Immature natural killer cell (primary cell): ENCODE results near the gene ANKHD1. TPM values are rescaled to one million over a fixed set of nuclear protein-coding genes. Genes with fewer than 3 reads are reported as not detected.
"Not testable (repeated sequence)": the region's sequence is repeated elsewhere in the genome, so short reads cannot be mapped to it uniquely, and the experiment has no call there.

Experiments
- DNase-seq, 3 donors: peaks; one replicate each; pipeline ENCODE4 v3.0.0; 2022; ENCODE audit warnings: mixed read lengths in 1 of 3
- H3K27ac Mint-ChIP-seq, 6 donors: one replicate each; pipeline ENCODE4 v1.8.0; 2020; ENCODE audit warnings: mixed read lengths in 6 of 6, mild to moderate bottlenecking in 5 of 6, inconsistent platforms in 4 of 6, moderate library complexity in 3 of 6
- H3K27me3 Mint-ChIP-seq, 3 donors: one replicate each; pipeline ENCODE4 v1.8.0; 2020 to 2021; ENCODE audit warnings: low read depth in 3 of 3, mild to moderate bottlenecking in 3 of 3, mixed read lengths in 3 of 3, moderate library complexity in 3 of 3, inconsistent platforms in 1 of 3
- H3K36me3 Mint-ChIP-seq, 3 donors: one replicate each; pipeline ENCODE4 v1.8.0; 2020; ENCODE audit warnings: mixed read lengths in 3 of 3, inconsistent platforms in 2 of 3, mild to moderate bottlenecking in 2 of 3
- H3K4me1 Mint-ChIP-seq, 2 donors: one replicate each; pipeline ENCODE4 v1.8.0; 2020; ENCODE audit warnings: inconsistent platforms in 2 of 2, mild to moderate bottlenecking in 2 of 2, mixed read lengths in 2 of 2, moderate library complexity in 1 of 2
- H3K4me3 Mint-ChIP-seq, 5 donors: one replicate each; pipeline ENCODE4 v1.8.0; 2020; ENCODE audit warnings: mild to moderate bottlenecking in 5 of 5, mixed read lengths in 5 of 5, inconsistent platforms in 3 of 5, moderate library complexity in 3 of 5
- H3K9me3 Mint-ChIP-seq, 6 donors: one replicate each; pipeline ENCODE4 v1.8.0; 2020; ENCODE audit warnings: mild to moderate bottlenecking in 6 of 6, mixed read lengths in 6 of 6, inconsistent platforms in 4 of 6, moderate library complexity in 3 of 6
- polyA plus RNA-seq, 3 donors: library from polyadenylated mRNA; unstranded; fragments of 300-500 nt; fragmentation: Illumina TruSeq; gene quantifications; one replicate each; pipeline ENCODE4 v1.2.3, GENCODE V29; 2021

ANKHD1 gene
- polyA plus RNA-seq, 3 donors from 2014 or later, result 37.0 to 86.1 (median 62.7) TPM

DNA sequence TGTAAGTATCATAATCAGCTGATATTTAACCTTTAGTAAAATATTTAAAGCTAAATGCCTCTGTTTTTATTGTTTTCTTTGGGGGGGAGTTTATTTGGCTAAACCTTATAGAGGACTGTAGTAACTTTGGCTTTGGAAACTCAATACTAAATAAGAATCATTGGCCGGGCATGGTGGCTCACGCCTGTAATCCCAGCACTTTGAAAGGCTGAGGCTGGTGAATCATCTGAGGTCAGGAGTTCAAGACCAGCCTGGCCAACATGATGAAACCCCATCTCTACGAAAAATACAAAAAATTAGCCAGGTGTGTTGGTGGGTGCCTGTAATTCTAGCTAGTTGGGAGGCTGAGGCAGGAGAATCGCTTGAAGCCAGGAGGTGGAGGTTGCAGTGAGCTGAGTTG is 86.5 kb downstream of the ANKHD1 start:
- H3K36me3 Mint-ChIP-seq, result peaks cover 11 to 27% (median 17%) of the 10 kb centered on the region in 3 donors
- H3K4me1 Mint-ChIP-seq, DNase-seq, H3K9me3 Mint-ChIP-seq, H3K27me3 Mint-ChIP-seq, H3K27ac Mint-ChIP-seq, H3K4me3 Mint-ChIP-seq: not testable (repeated sequence)

DNA sequence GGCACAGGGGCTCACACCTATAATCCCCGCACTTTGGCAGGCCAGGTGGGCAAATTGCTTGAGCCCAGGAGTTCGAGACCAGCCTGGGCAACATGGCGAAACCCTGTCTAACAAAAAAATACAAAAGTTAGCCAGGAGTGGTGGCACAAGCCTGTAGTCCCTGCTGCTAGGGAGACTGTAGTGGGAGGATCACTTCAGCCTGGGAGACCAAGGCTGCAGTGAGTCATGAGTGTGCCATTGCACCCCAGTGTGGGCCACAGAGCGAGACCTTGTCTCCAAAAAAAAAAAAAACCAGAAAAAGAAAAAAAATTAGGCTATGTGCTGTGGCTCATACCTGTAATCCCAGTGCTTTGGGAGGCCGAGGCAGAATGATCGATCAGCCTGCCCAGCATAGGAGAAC is 87.3 kb downstream of the ANKHD1 start:
- H3K4me3 Mint-ChIP-seq, result no peak overlapping the region
- no peaks in the 10 kb centered on the region for H3K9me3 Mint-ChIP-seq
- no peaks in the 10 kb centered on the region for H3K4me1 Mint-ChIP-seq
- H3K27me3 Mint-ChIP-seq, result peaks cover 0 to 2% (median 0%) of the 10 kb centered on the region in 3 donors
- DNase-seq, result no peak
- H3K36me3 Mint-ChIP-seq, result peaks cover 11 to 32% (median 17%) of the 10 kb centered on the region in 3 donors
- no peak overlapping the region for H3K27ac Mint-ChIP-seq

- no peak overlapping the region for H3K27ac Mint-ChIP-seq
- H3K27me3 Mint-ChIP-seq, result peaks cover 0 to 2% (median 0%) of the 10 kb centered on the region in 3 donors
- H3K4me3 Mint-ChIP-seq, result no peak overlapping the region
- DNase-seq, result no peak
- no peaks in the 10 kb centered on the region for H3K9me3 Mint-ChIP-seq
- peaks cover 11 to 30% (median 19%) of the 10 kb centered on the region in 3 donors for H3K36me3 Mint-ChIP-seq
- peaks cover 0 to 22% of the 10 kb centered on the region in 2 donors for H3K4me1 Mint-ChIP-seq
These were observed 96.3 kb downstream of the ANKHD1 start for GRCh38 chr5:140497897-140498296.

GRCh38 chr5:140498591-140498990 is 97.0 kb downstream of the ANKHD1 start:
- Mint-ChIP-seq H3K27ac (no peak overlapping the region), H3K4me1 (peaks cover 0 to 22% of the 10 kb centered on the region in 2 donors), H3K4me3 (no peak overlapping the region), H3K9me3 (no peaks in the 10 kb centered on the region), H3K27me3 (peaks cover 0 to 2% (median 0%) of the 10 kb centered on the region in 3 donors), H3K36me3 (peaks cover 11 to 26% (median 19%) of the 10 kb centered on the region in 3 donors)
- no peak for DNase-seq

GRCh38 chr5:140502834-140503233 is 101.2 kb downstream of the ANKHD1 start:
- Mint-ChIP-seq H3K27me3 (no peaks in the 10 kb centered on the region), H3K4me3 (no peak overlapping the region), H3K9me3 (no peaks in the 10 kb centered on the region), H3K36me3 (peaks cover 13 to 28% (median 15%) of the 10 kb centered on the region in 3 donors), H3K27ac (no peak overlapping the region), H3K4me1 (peaks cover 0 to 11% of the 10 kb centered on the region in 2 donors)
- no peak for DNase-seq

- no peak overlapping the region for H3K27ac Mint-ChIP-seq
- H3K4me1 Mint-ChIP-seq, result no peaks in the 10 kb centered on the region
- no peaks in the 10 kb centered on the region for H3K9me3 Mint-ChIP-seq
- no peak for DNase-seq
- H3K36me3 Mint-ChIP-seq, result peaks cover 17 to 49% (median 37%) of the 10 kb centered on the region in 3 donors
- H3K27me3 Mint-ChIP-seq, result no peaks in the 10 kb centered on the region
- H3K4me3 Mint-ChIP-seq, result no peak overlapping the region
These were observed 108.3 kb downstream of the ANKHD1 start for GRCh38 chr5:140509898-140510297.

DNA sequence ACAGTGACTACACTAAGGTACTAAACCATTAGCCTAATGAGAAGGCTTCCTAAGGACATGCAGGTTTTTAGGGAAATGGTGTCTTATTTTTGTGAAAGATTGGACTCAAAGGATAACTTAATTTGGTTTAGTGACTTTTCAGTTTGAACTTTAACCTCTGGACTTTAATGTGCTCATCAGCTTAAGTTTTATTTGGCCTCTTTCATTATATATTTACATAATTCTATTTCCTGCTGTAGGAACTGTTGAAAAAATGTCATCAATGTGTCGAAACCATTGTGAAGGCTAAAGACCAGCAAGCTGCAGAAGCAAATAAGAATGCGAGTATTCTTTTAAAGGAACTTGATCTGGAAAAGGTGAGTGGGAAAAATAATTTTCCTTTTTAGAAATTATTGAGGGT is 111.5 kb downstream of the ANKHD1 start:
- peaks cover 12 to 40% (median 23%) of the 10 kb centered on the region in 3 donors for H3K36me3 Mint-ChIP-seq
- no peak for DNase-seq
- no peaks in the 10 kb centered on the region for H3K4me1 Mint-ChIP-seq
- no peaks in the 10 kb centered on the region for H3K9me3 Mint-ChIP-seq
- H3K27ac Mint-ChIP-seq, result no peak overlapping the region
- no peaks in the 10 kb centered on the region for H3K27me3 Mint-ChIP-seq
- H3K4me3 Mint-ChIP-seq, result no peak overlapping the region

DNA sequence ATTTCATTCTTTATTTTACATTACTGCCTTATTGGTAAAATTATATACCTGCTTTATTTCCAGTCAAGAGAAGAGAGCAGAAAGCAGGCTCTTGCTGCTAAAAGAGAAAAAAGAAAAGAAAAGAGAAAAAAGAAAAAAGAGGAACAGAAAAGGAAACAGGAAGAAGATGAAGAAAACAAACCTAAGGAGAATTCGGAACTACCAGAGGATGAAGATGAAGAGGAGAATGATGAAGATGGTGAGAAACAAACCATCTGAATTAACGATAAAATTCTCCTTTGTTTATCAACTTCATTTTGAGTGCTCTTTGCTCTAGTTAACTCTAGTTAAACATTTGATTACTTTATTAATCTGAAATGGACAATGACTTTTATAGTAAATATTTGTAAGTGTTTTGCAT is 122.4 kb downstream of the ANKHD1 start:
- Mint-ChIP-seq H3K9me3 (peaks cover 0 to 2% (median 0%) of the 10 kb centered on the region in 6 donors), H3K27ac (peak overlapping the region in 2 of 6 donors; percentile 14 to 32), H3K27me3 (peaks cover 0 to 2% (median 0%) of the 10 kb centered on the region in 3 donors), H3K36me3 (peaks cover 8 to 28% (median 9%) of the 10 kb centered on the region in 3 donors), H3K4me1 (no peaks in the 10 kb centered on the region), H3K4me3 (no peak overlapping the region)
- no peak for DNase-seq

DNA sequence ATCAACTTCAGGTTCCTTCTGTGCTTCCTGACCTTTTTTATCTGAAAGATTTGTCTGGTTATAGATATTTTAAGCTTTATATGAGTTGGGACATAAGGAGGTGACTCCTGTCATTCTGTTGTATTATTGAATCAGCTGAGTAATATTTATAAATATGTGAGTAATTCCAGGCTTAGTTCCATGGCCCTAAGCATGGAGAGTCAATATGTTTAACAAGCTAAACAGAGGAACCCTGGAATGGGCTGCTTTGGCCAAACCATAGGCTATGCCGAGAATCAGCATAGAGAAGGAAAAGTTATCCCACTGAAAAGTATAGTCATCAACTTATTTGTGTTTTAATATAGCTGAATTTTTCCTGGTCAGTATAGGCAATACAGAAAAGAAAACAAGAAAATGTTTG is 138.6 kb downstream of the ANKHD1 start:
- Mint-ChIP-seq H3K4me3 (no peak overlapping the region), H3K9me3 (no peaks in the 10 kb centered on the region), H3K27ac (peak overlapping the region in 1 of 6 donors; percentile 50), H3K27me3 (no peaks in the 10 kb centered on the region), H3K36me3 (peaks cover 23 to 41% (median 28%) of the 10 kb centered on the region in 3 donors), H3K4me1 (peaks cover 0 to 2% of the 10 kb centered on the region in 2 donors)
- DNase-seq, result no peak

DNA sequence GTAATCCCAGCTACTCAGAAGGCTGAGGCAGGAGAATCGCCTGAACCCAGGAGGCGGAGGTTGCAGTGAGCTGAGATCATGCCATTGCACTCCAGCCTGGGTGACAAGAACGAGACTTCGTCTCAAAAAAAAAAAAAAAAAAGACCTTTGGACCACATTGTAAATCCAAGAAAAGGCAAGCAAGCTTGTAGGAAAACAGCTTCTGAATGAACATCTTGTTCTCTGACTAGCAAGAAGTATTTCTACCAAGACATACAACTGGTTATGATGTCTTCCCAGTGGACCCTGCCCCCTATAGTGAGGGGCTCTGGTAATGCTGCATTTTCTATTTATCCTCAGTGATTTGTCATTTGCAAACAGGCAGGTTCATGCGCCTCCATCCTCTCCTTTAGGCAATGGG is 141.3 kb downstream of the ANKHD1 start:
- H3K9me3 Mint-ChIP-seq, result no peaks in the 10 kb centered on the region
- no peak overlapping the region for H3K27ac Mint-ChIP-seq
- DNase-seq, result no peak
- peaks cover 10 to 12% of the 10 kb centered on the region in 2 donors for H3K4me1 Mint-ChIP-seq
- H3K4me3 Mint-ChIP-seq, result no peak overlapping the region
- peaks cover 19 to 32% (median 28%) of the 10 kb centered on the region in 3 donors for H3K36me3 Mint-ChIP-seq
- H3K27me3 Mint-ChIP-seq, result peaks cover 3 to 9% (median 7%) of the 10 kb centered on the region in 3 donors

DNA sequence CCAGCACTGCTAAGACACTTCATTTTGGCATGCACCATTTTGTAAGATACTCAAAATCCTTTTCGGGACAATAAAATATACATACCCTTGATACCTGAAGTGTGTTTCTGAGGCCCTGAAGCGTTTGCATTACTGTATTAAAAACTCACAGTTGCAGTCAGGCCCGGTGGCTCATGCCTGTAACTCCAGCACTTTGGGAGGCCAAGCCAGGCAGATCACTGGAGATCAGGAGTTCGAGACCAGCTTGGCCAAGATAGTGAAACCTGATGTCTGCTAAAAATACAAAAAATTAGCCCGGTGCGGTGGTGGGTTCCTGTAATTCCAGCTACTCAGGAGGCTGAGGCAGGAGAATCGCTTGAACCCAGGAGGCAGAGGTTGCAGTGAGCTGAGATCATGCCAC is 143.4 kb downstream of the ANKHD1 start:
- Mint-ChIP-seq H3K4me1 (peaks cover 28 to 29% of the 10 kb centered on the region in 2 donors), H3K4me3 (no peak overlapping the region), H3K36me3 (peaks cover 15 to 24% (median 21%) of the 10 kb centered on the region in 3 donors), H3K27me3 (peaks cover 3 to 19% (median 15%) of the 10 kb centered on the region in 3 donors), H3K27ac (peak overlapping the region in 3 of 6 donors; percentile 2 to 63 (median 40)), H3K9me3 (no peaks in the 10 kb centered on the region)
- no peak for DNase-seq

- Mint-ChIP-seq H3K27me3 (peaks cover 3 to 19% (median 15%) of the 10 kb centered on the region in 3 donors), H3K27ac (peak overlapping the region in 5 of 6 donors; percentile 74 to 95 (median 92)), H3K4me3 (no peak overlapping the region), H3K36me3 (peaks cover 15 to 24% (median 23%) of the 10 kb centered on the region in 3 donors), H3K9me3 (no peaks in the 10 kb centered on the region), H3K4me1 (peaks cover 31 to 32% of the 10 kb centered on the region in 2 donors)
- no peak for DNase-seq
These were observed 144.0 kb downstream of the ANKHD1 start for GRCh38 chr5:140545606-140546005.

DNA sequence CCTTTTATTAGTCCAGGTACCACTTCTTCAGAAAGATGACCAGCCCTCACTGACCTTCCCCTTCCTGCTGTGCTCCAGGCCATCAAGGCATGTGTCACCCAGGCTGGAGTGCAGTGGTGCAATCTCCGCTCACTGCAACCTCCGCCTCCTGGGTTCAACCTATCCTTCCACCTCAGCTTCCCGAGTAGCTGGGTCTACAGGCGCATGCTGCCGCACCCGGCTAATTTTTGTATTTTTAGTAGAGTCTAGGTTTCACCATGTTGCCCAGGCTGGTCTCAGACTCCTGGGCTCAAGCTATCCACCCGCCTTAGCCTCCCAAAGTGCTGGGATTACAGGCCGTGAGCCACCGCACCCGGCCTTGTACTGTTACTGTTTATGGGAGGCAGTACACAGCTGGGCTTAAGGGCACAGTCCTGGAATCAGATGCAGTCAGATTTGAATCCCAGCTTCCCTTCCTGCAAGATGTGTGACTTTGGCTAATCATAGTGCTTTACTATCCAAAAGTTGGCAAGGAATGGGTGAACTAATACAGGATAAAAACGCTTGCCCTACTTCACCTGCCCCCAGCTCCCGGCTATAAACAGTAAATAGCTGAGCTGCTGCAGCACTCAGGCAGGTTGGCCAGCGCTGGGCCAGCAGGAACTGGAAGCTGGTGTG is 145.3 kb downstream of the ANKHD1 start:
- peak overlapping the region; percentile 91 to 97 (median 94) for H3K27ac Mint-ChIP-seq
- H3K27me3 Mint-ChIP-seq, result peaks cover 7 to 19% (median 15%) of the 10 kb centered on the region in 3 donors
- no peak for DNase-seq
- H3K9me3 Mint-ChIP-seq, result no peaks in the 10 kb centered on the region
- H3K4me1 Mint-ChIP-seq, result peaks cover 32 to 33% of the 10 kb centered on the region in 2 donors
- H3K36me3 Mint-ChIP-seq, result peaks cover 11 to 23% (median 18%) of the 10 kb centered on the region in 3 donors
- H3K4me3 Mint-ChIP-seq, result peak overlapping the region; percentile 82 to 88 (median 87)

GRCh38 chr5:140547508-140548299 is 146.1 kb downstream of the ANKHD1 start, which contains the start of gene EIF4EBP3:
Gene EIF4EBP3, plus strand, starts transcription at chr5:140547662. Its CDS starts 76 bp downstream, at chr5:140547738.
- H3K9me3 Mint-ChIP-seq, result no peaks in the 10 kb centered on the region
- peak within 1 kb of the TSS; percentile 82 to 88 (median 87) for H3K4me3 Mint-ChIP-seq
- peaks cover 7 to 19% (median 15%) of the 10 kb centered on the region in 3 donors for H3K27me3 Mint-ChIP-seq
- peak within 1 kb of the TSS; percentile 91 to 97 (median 94) for H3K27ac Mint-ChIP-seq
- DNase-seq, result peak; percentile 86 to 87 (median 86)
- peaks cover 33% of the 10 kb centered on the region in 2 donors for H3K4me1 Mint-ChIP-seq
- H3K36me3 Mint-ChIP-seq, result peaks cover 10 to 22% (median 18%) of the 10 kb centered on the region in 3 donors
